ENCODE results near the gene TMEM128. TPM values are rescaled to one million over a fixed set of nuclear protein-coding genes. Genes with fewer than 3 reads are reported as not detected.
"Not testable (repeated sequence)": the region's sequence is repeated elsewhere in the genome, so short reads cannot be mapped to it uniquely, and the experiment has no call there.

Gene TMEM128
- total RNA-seq, 2 donors from 2014 or later = 24.4 to 27.4 TPM

- no peaks in the 10 kb centered on the region for H3K27me3 ChIP-seq (replicated peaks; ENCODE audit: insufficient read depth)
- H3K27ac ChIP-seq = peak overlapping the region; percentile 94 to 98
- ATAC-seq (ENCODE audit: insufficient number of reproducible peaks, low FRiP score, low read depth) (no peak), DNase-seq (ENCODE audit: low spot score) (no peak)
- no peaks in the 10 kb centered on the region for H3K9me3 ChIP-seq
- no peak for TF ChIP-seq CTCF (IDR thresholded peaks at IDR 0.05)
- peaks cover 11 to 19% of the 10 kb centered on the region in 2 donors for H3K4me1 ChIP-seq (ENCODE audit: control insufficient read depth in 1 of 2, low read depth in 2 of 2)
- H3K4me3 ChIP-seq = peak overlapping the region; percentile 91
- H3K36me3 ChIP-seq = peaks cover 11% of the 10 kb centered on the region
These were observed 361 bp downstream of the TMEM128 start for GRCh38 chr4:4247696-4248028.

DNA sequence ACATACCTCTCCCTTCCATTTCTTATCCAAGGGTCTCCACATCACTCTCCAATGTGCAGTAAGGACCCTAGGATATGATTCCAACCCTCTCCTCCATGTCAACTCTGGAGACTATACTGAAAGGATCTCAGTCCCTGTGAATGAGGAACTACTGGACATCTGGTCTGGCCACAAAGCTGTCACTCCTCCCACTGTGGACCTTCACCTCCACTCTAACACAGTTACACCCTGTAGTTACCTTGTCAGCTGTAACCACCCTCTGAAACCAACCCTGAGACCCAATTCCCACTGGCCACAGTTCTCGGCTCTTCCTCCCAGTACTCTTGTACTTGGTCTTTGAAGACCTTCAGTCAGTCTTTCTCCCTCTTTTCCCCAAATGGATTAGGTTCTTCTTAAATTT, 2.9 kb downstream of the TMEM128 start:
- Histone ChIP-seq H3K27me3 (replicated peaks; ENCODE audit: insufficient read depth) (no peaks in the 10 kb centered on the region), H3K36me3 (peaks cover 22% of the 10 kb centered on the region), H3K27ac (no peak overlapping the region), H3K4me1 (ENCODE audit: control insufficient read depth in 1 of 2, low read depth in 2 of 2) (peaks cover 11 to 19% of the 10 kb centered on the region in 2 donors), H3K4me3 (no peak overlapping the region), H3K9me3 (no peaks in the 10 kb centered on the region)
- no peak for TF ChIP-seq CTCF (IDR thresholded peaks at IDR 0.05)
- no peak for ATAC-seq (ENCODE audit: insufficient number of reproducible peaks, low FRiP score, low read depth)
- no peak for DNase-seq (ENCODE audit: low spot score)

- not testable (repeated sequence) for H3K27me3 ChIP-seq (replicated peaks; ENCODE audit: insufficient read depth); ATAC-seq (ENCODE audit: insufficient number of reproducible peaks, low FRiP score, low read depth); H3K4me1 ChIP-seq (ENCODE audit: control insufficient read depth in 1 of 2, low read depth in 2 of 2); H3K9me3 ChIP-seq; H3K27ac ChIP-seq; DNase-seq (ENCODE audit: low spot score); H3K4me3 ChIP-seq
- H3K36me3 ChIP-seq = peaks cover 31% of the 10 kb centered on the region
These were observed 8.5 kb downstream of the TMEM128 start for GRCh38 chr4:4239551-4239950.

- H3K4me1 ChIP-seq (ENCODE audit: control insufficient read depth in 1 of 2, low read depth in 2 of 2) = no peaks in the 10 kb centered on the region
- no peaks in the 10 kb centered on the region for H3K27me3 ChIP-seq (replicated peaks; ENCODE audit: insufficient read depth)
- no peak for ATAC-seq (ENCODE audit: insufficient number of reproducible peaks, low FRiP score, low read depth)
- no peak for TF ChIP-seq CTCF (IDR thresholded peaks at IDR 0.05)
- H3K9me3 ChIP-seq = peaks cover 3% of the 10 kb centered on the region
- no peak for DNase-seq (ENCODE audit: low spot score)
- H3K36me3 ChIP-seq = peaks cover 10% of the 10 kb centered on the region
- H3K27ac ChIP-seq = no peak overlapping the region
- no peak overlapping the region for H3K4me3 ChIP-seq
These were observed 14.4 kb downstream of the TMEM128 start for GRCh38 chr4:4233610-4234009.

- no peak for DNase-seq (ENCODE audit: low spot score)
- H3K27ac ChIP-seq = no peak overlapping the region
- no peaks in the 10 kb centered on the region for H3K4me1 ChIP-seq (ENCODE audit: control insufficient read depth in 1 of 2, low read depth in 2 of 2)
- no peak for ATAC-seq (ENCODE audit: insufficient number of reproducible peaks, low FRiP score, low read depth)
- H3K4me3 ChIP-seq = no peak overlapping the region
- TF ChIP-seq CTCF (IDR thresholded peaks at IDR 0.05) = no peak
- no peaks in the 10 kb centered on the region for H3K27me3 ChIP-seq (replicated peaks; ENCODE audit: insufficient read depth)
- H3K36me3 ChIP-seq = no peaks in the 10 kb centered on the region
- peaks cover 3% of the 10 kb centered on the region for H3K9me3 ChIP-seq
These were observed 19.7 kb downstream of the TMEM128 start for GRCh38 chr4:4228356-4228668.

DNA sequence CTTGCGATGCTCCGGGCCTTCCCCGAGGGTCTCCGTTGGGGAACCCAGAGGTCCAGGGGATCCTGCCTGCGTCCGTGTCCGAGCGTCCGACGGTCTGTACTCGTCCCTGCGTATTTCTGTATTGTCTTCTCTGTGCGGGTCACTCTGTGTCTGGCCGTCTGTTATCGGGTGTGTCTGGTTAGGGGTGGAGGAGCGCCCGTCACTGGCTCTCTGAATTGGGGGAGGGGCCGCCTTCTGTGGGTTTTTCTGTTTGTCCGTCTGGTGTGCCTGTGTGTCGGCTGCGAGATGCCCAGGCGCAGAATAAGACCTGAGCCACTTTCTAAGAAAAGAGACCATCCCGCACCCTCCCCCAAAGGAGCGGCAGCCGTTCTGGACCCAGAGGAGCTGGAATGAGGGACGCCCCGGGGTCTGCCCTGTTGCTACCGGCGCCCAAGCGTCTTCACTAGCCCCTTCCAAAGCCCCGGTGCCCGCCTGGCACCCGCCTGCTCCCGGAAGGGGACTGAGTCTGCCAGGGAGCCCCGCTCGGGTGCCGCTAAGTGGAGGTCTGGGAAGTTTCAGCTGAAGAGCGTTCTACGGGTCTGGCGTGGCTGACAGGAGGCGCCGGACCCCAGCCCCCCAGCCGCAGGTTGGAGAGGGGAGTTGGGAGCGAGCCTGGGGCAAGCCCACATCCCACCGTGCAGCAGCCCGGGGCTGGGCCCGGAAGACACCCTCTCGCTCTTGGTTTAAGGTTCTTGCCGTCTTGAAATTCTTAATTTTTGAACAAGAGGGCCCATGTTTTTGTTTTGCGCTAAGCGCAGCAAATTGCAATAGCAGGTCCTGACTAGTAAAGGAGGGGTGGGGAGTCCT, 20.3 kb downstream of the TMEM128 start:
- no peaks in the 10 kb centered on the region for H3K36me3 ChIP-seq
- TF ChIP-seq CTCF (IDR thresholded peaks at IDR 0.05) = no peak
- H3K27me3 ChIP-seq (replicated peaks; ENCODE audit: insufficient read depth) = no peaks in the 10 kb centered on the region
- H3K4me1 ChIP-seq (ENCODE audit: control insufficient read depth in 1 of 2, low read depth in 2 of 2) = no peaks in the 10 kb centered on the region
- DNase-seq (ENCODE audit: low spot score) (no peak), ATAC-seq (ENCODE audit: insufficient number of reproducible peaks, low FRiP score, low read depth) (no peak)
- no peak overlapping the region for H3K27ac ChIP-seq
- H3K9me3 ChIP-seq = peaks cover 2% of the 10 kb centered on the region
- no peak overlapping the region for H3K4me3 ChIP-seq
